ENCODE results near the gene TM2D3.

DNA sequence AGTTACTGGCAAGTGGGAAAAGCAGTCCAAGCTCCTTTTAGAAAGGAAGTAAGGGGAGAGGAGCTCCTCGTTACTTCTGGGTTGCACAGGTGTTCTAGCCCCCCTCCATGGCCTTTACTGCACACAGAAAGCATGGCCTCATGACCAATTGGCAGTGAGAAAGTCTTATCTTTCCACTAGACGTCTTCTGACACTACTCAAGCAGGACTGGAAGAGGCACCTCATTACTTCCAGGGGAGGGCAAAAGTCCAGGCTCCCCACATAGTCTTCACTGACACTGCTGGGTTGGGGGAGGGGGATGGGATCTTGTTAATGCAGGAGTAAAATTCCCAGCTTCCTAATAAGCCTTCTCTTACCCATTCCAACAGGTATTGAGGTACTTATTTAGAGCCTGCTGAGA is 27.6 kb upstream of the TM2D3 start:
- TF ChIP-seq ZNF8 (CRISPR knock-in tag; IDR thresholded peaks at IDR 0.05): no peak
- no peak for TF ChIP-seq PPARA (CRISPR knock-in tag; IDR thresholded peaks at IDR 0.05; ENCODE audit: borderline replicate concordance)
- no peak for TF ChIP-seq BACH2 (CRISPR knock-in tag; IDR thresholded peaks at IDR 0.05; ENCODE audit: borderline replicate concordance)
- no peak for TF ChIP-seq ARNTL (CRISPR knock-in tag; IDR thresholded peaks at IDR 0.05; ENCODE audit: borderline replicate concordance, low read depth)
- TF ChIP-seq ZFP3 (CRISPR knock-in tag; IDR thresholded peaks at IDR 0.05): no peak
- TF ChIP-seq ZC3H10 (CRISPR knock-in tag; IDR thresholded peaks at IDR 0.05): no peak
- no peak for TF ChIP-seq TSHZ2 (CRISPR knock-in tag; IDR thresholded peaks at IDR 0.05)
- TF ChIP-seq PATZ1 (CRISPR knock-in tag; IDR thresholded peaks at IDR 0.05; ENCODE audit: borderline replicate concordance): no peak
- TF ChIP-seq ISL1 (CRISPR knock-in tag; IDR thresholded peaks at IDR 0.05): no peak
- TF ChIP-seq ZNF565 (CRISPR knock-in tag; conservative IDR thresholded peaks at IDR 0.05; ENCODE audit: low read depth): no peak
- TF ChIP-seq CSDC2 (CRISPR knock-in tag; IDR thresholded peaks at IDR 0.05): no peak
- no peak for TF ChIP-seq ESRRG (CRISPR knock-in tag; IDR thresholded peaks at IDR 0.05)
- TF ChIP-seq, protein P1, sequence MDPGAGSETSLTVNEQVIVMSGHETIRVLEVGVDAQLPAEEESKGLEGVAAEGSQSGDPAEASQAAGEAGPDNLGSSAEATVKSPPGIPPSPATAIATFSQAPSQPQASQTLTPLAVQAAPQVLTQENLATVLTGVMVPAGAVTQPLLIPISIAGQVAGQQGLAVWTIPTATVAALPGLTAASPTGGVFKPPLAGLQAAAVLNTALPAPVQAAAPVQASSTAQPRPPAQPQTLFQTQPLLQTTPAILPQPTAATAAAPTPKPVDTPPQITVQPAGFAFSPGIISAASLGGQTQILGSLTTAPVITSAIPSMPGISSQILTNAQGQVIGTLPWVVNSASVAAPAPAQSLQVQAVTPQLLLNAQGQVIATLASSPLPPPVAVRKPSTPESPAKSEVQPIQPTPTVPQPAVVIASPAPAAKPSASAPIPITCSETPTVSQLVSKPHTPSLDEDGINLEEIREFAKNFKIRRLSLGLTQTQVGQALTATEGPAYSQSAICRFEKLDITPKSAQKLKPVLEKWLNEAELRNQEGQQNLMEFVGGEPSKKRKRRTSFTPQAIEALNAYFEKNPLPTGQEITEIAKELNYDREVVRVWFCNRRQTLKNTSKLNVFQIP (CRISPR knock-in tag; IDR thresholded peaks at IDR 0.05; ENCODE audit: borderline replicate concordance, low read depth): no peak
